ENCODE measurements around the gene SELENON. TPM values are rescaled to one million over a fixed set of nuclear protein-coding genes. Genes with fewer than 3 reads are reported as not detected.

Gene SELENON
- total RNA-seq, 1 experiment from 2014 or later = 41.3 TPM

DNA sequence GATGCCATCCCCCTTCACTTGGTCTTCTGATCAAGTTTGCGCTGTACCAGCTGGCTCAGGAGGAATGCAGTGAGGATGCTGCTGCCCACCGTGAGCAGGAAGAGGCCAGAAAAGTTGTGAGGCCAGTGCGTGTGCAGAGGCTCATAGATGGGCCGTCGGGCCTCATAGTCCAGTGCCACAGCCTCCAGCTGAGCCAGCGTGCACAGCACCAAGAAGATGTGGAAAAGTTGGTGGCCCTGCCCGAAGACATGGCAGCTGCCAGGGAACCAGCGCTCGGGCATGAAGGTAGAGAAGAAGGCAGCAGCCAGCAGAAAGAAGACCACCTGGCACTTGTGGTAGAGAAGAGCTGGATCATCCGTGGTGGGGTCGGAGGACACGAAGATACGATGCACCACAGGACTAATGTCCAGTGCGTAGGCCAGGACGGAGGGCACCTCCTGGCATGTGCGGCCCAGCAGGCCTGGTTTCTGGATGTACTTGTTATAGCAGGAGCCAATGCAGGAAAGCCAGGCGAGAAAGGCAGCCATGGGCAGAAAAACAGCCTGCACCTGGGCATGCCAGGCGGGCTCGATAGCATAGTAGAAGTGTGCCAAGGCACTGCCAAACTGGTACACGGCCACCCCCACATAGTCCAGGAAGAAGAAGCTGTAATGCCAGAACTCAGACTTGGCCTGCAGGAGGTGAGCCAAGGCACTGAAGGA, 62.9 kb downstream of the SELENON start:
- no peak for DNase-seq (ENCODE audit: low read depth)

DNA sequence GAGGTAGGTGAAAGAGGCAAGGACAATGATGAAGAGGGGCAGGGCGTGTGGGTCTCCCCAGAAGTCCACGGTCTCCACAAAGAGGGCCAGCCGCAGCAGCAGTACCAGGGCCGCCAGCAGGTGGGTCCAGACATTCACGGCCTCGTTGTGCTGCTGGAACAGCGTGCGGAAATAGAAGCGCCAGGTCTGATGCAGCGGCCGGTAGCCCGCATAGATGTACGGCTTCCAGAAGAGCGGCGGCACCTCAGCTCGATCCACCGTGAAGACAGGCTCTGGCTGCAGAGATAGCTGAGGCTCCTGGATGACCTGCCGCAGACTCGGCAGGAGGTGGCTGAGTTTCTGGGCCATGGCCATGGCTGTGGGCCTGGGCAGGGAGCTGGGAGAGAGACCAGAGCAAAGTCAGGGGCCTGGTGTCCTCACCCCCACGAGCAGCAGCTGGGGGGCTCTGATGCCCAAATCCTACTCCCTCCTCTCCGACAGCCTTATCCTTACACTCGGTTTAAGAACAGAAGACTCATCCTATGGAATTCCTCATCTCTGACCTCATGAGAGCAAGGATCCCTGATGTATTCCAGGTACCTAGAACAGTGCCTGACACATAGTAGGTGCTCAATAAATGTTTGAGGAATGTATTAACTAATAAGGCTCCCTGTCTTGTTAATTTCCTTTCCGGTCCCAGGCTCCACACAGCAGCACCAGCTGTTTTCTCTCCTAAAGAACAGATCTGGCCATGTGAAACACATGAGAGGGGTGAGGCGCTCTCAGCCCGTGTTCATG, 63.7 kb downstream of the SELENON start:
- no peak for DNase-seq (ENCODE audit: low read depth)

DNA sequence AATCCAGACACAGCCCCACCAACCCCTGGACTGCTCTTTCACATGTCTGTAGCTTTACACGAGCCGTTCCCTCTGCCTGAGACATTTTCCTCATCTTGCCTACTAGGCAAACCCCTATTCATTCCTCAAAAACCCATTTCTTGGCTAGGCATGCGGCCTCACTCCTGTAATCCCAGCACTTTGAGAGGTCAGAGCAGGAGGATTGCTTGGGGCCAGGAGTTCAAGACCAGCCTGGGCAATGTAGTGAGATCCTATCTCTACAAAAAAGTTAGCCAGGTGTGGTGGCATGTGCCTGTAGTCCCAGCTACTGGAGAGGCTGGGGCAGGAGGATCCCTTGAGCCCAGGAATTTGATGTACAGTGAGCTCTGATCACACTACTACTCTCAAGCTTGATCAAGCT, 64.4 kb downstream of the SELENON start:
- no peak for DNase-seq (ENCODE audit: low read depth)

DNA sequence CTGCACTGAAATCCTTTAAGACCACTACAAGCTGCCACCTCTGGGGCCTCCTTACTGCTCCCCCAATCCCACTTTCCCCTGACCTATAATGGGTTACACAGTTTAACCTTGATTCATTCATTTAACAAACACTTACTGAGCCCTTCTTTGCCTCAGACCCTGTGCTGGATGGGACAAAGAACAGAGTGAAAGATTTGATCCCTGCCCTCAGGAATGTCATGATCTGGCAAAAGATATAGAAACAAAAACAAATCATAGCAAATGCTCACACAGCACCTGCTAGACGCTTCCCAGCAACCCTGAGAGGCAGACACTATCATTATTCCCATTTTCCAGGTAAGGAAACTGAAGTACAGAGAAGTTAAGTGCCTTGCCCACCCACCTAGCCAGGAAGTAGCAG, 66.3 kb downstream of the SELENON start:
- DNase-seq (ENCODE audit: low read depth) = no peak

DNA sequence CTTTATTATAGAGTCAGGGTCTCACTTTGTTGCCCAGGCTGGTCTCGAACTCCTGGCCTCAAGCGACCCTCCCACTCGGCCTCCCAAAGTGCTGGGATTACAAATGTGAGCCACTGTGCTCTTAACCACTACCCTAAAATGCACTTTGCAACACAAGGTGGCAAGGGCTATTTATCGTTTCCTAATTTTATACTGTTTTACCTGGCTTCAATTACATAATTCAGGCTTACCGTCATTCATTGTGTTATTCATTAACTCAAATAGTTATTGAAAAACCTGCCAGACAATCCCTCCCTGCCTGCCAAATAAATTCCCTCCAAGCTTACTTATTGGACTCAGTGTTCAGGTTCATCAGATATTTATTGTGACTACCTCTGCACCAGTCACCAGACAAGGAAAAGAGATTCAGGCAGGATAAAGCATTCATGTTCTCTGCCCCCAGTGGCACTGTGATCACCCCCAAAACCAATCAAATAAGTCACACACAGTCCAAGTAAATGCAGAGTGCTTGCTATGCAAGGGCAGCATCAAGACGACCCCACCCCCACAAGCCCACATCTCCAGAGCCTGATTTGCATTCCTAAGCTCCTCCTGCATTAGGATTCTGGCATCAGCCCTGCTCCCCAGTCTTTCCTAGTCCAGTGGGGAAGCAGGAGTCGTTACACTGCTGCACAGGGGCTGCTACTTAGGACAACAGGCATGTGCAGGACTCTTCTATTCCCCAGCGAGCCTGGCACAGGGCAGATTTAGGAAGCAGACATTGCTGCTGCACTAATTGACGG, 67.4 kb downstream of the SELENON start:
- no peak for DNase-seq (ENCODE audit: low read depth)

Other genes starting within 250 kb of the SELENON start
- 1.6 and 2.8 TPM in 2 replicates for gene MAN1C1, start 183.4 kb upstream of the SELENON start, total RNA-seq (2014; rRNA removed; shearing (Covaris generic))
- 54.4 and 56.4 TPM in 2 replicates for gene MTFR1L, start 19.8 kb downstream of the SELENON start, total RNA-seq (2014; rRNA removed; shearing (Covaris generic))
- 8.7 and 10.0 TPM in 2 replicates for gene AUNIP, start 59.3 kb downstream of the SELENON start, total RNA-seq (2014; rRNA removed; shearing (Covaris generic))
- 3.2 and 5.0 TPM in 2 replicates for gene PAQR7, start 75.5 kb downstream of the SELENON start, total RNA-seq (2014; rRNA removed; shearing (Covaris generic))
- gene STMN1, start 106.2 kb downstream of the SELENON start, total RNA-seq (2014; rRNA removed; shearing (Covaris generic)) = 341 and 495 TPM in 2 replicates
- gene PAFAH2, start 197.9 kb downstream of the SELENON start, total RNA-seq (2014; rRNA removed; shearing (Covaris generic)) = 8.4 and 10.2 TPM in 2 replicates
- gene EXTL1, start 221.6 kb downstream of the SELENON start, total RNA-seq (2014; rRNA removed; shearing (Covaris generic)) = 2.2 and 4.1 TPM in 2 replicates
- gene SLC30A2, start 245.9 kb downstream of the SELENON start, total RNA-seq (2014; rRNA removed; shearing (Covaris generic)) = not detected in 2 replicates